GM19467 (cell line): Measurements from ENCODE around the gene UBE2N.

Experiments used
- ATAC-seq: cut with Tn5 transposase; IDR thresholded peaks from one replicate; pipeline ENCODE4 v1.9.1; 2021; ENCODE audit warnings: mild to moderate bottlenecking, moderate library complexity; ENCODE audit not compliant: unreplicated experiment

UBE2N gene

DNA sequence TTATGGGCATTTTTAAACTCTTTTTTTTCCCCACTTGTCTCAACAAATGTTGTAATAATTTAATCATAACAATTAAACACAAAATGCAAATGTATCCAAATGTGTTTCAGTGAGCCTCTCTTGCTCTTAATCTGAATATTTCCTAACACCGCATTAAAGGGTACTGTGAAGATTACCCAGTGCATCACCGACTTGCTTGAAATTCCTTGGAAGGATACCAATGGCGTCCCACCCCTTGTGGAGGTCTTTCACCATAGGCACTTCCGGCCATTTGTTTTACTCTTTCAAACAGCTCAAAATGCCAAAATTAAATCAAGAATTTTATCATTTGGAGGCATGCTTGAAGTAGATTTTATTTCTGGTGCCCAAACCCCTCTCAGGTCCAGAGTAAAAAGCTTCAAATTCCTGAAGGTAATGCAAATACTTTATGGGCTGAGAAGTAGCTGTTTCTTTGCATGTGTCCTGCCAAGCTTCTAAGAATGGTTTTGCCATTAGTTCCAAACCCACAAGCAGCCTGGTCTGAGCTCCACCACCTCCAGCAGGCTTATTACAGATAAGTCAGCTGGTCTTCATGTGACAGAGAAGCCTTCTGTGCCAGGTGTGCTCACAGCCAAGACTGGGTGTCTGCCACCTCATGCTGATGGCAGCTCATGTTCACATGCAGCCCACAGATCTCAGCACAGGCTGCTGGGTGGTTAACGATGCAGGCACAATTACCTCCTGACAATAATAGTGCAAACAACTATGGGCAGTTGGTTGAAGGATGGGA, 80.4 kb downstream of the UBE2N start:
- no peak for ATAC-seq

- no peak for ATAC-seq
Observed at GRCh38 chr12:93360688-93361087, 81.1 kb downstream of the UBE2N start.

GRCh38 chr12:93358821-93359220, 82.9 kb downstream of the UBE2N start:
- ATAC-seq = no peak

DNA sequence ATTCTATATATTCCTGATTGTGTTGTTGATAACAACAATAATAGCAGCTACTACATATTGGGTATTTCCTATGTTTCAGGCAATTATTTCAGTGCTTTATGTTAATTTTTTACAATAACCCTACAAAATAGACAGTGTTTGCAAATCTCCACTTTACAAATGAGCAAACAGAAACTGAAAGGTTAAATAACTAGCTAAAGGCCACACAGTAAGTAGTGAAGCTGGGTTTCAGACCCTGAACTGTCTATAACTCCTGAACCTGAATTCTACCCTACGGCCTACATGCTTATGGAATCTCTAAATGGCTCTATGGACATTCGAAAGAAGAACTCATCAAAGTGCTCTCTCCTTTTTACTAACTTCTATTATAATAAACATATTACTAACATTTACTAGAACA, 83.7 kb downstream of the UBE2N start:
- ATAC-seq = no peak

GRCh38 chr12:93356214-93356613, 85.5 kb downstream of the UBE2N start:
- no peak for ATAC-seq
